Rectal smooth muscle tissue (tissue), 1 donor: ENCODE data around the gene MAGEA9.
"Not testable (repeated sequence)": the region's sequence is repeated elsewhere in the genome, so short reads cannot be mapped to it uniquely, and the experiment has no call there.

ENCODE experiments used
- H3K27ac ChIP-seq: one replicate; pipeline ENCODE4 v1.7.0; 2013; ENCODE audit warnings: low read depth, low read length, inconsistent platforms
- H3K27me3 ChIP-seq: one replicate; pipeline ENCODE4 v1.7.0; 2013; ENCODE audit warnings: low read length; ENCODE audit not compliant: control insufficient read depth, insufficient read depth
- H3K36me3 ChIP-seq: one replicate; pipeline ENCODE4 v1.7.0; 2013; ENCODE audit warnings: low read length; ENCODE audit not compliant: control insufficient read depth, insufficient read depth
- H3K4me1 ChIP-seq: one replicate; pipeline ENCODE4 v1.7.0; 2013; ENCODE audit warnings: low read length; ENCODE audit not compliant: control insufficient read depth, insufficient read depth
- H3K4me3 ChIP-seq: one replicate; pipeline ENCODE4 v1.7.0; 2013; ENCODE audit warnings: low read length
- H3K9ac ChIP-seq: one replicate; pipeline ENCODE4 v1.7.0; 2013; ENCODE audit warnings: low read length

MAGEA9 gene

GRCh38 chrX:149773026-149773425 lies 8.7 kb upstream of the MAGEA9 start:
- not testable (repeated sequence) for H3K4me3 ChIP-seq, H3K36me3 ChIP-seq, H3K9ac ChIP-seq, H3K4me1 ChIP-seq, H3K27ac ChIP-seq, H3K27me3 ChIP-seq

- H3K27me3 ChIP-seq, H3K9ac ChIP-seq, H3K36me3 ChIP-seq, H3K4me3 ChIP-seq, H3K4me1 ChIP-seq, H3K27ac ChIP-seq: not testable (repeated sequence)
Measured at GRCh38 chrX:149773768-149774167, 8.0 kb upstream of the MAGEA9 start, which contains the start of gene HSFX1. TSS of gene HSFX1 (plus strand) at chrX:149774068. CDS start at chrX:149774682, 614 bp downstream.

DNA sequence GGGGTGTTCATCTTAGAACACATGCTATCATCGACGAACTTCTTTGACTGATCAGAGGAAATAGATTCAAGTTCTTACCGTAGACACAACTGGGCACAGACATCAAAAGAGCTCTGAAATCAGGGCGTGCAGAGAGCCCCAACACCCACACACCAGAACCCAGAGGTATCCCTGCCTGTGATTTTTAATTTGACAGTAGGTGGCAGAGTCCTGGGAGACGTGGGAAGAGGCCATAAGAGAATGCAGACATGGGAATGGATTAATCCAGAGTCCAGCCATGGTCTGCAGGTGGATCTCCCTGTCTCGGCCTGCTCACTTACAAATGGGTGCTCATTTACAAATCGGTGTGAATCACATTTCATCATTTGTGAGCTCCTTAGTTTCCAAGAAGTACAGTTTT lies 3.7 kb upstream of the MAGEA9 start:
- H3K27ac ChIP-seq, H3K9ac ChIP-seq, H3K27me3 ChIP-seq, H3K4me3 ChIP-seq, H3K4me1 ChIP-seq, H3K36me3 ChIP-seq: not testable (repeated sequence)

DNA sequence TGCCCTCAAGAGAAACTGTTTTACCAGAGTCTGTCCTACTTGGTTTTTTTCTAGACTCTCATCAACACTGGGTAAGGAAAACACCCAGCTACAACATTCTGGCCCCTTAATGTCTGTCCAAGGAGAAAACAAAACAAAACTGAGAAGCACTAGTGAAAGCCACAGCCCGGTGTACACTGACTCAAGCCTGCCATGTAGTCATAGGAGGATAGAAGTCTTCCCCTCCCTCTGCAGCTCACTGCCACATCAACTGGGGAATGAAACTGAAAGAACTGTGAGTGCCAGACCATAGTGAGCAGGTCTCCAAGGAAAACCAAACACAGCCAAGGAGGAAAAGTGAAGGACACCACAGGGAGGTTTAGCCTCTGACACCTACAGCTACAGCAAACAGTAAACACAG lies 13.8 kb downstream of the MAGEA9 start:
- H3K27me3 ChIP-seq, H3K9ac ChIP-seq, H3K27ac ChIP-seq, H3K4me1 ChIP-seq, H3K4me3 ChIP-seq, H3K36me3 ChIP-seq: not testable (repeated sequence)

GRCh38 chrX:149799095-149799714 lies 17.5 kb downstream of the MAGEA9 start:
- Histone ChIP-seq H3K27me3 (no peaks in the 10 kb centered on the region), H3K4me3 (no peak overlapping the region), H3K4me1 (no peaks in the 10 kb centered on the region), H3K36me3 (no peaks in the 10 kb centered on the region), H3K9ac (no peak overlapping the region), H3K27ac (no peak overlapping the region)

DNA sequence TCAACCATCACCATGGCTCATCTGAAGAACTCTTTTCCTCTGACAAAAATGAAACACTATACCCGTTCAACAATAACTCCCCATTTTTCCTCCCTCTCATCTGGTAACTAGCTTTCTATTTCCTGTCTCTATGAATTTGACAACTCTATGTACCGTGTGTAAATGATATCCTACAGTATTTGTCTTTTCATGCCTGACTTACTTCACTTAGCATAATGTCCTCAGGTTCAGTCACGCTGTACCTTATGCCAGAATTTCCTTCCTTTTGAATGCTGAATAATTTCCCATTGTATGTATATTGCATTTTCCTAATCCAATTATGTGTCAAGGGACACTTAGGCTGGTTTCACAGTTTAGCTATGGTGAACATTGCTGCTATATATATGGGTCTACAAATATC lies 18.2 kb downstream of the MAGEA9 start:
- Histone ChIP-seq H3K4me3 (no peak overlapping the region), H3K36me3 (no peaks in the 10 kb centered on the region), H3K4me1 (no peaks in the 10 kb centered on the region), H3K9ac (no peak overlapping the region), H3K27ac (no peak overlapping the region), H3K27me3 (no peaks in the 10 kb centered on the region)

DNA sequence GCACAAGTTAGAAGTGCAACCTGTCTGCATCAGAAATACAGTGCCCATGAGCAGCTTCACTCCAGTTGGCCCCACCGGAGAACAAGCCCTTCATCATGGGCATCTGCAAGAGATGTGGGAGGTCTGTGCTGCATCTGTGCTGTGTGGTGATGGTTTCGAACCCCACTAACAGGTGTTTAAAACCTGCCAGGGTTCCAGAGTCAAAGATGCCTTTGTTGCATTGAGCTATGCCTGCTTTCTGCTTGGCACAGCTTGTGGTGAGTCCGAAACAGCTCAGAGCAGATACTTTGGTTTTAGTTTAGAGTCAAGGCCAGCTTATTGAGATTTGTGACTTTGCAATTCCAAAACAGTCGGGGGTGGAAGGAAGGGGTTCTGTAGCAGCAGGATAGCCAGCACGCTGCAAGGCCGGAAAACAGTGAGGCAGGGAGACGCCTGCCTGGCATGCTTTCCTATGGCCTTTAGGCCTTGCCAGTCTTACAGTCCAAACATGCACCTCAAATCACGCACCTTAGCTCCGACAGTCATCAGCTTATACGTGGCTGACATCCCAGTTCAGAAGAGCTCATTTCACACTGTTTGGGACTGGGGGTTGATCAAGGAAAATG lies 21.8 kb downstream of the MAGEA9 start:
- Histone ChIP-seq H3K4me3 (no peak overlapping the region), H3K36me3 (no peaks in the 10 kb centered on the region), H3K9ac (no peak overlapping the region), H3K27ac (no peak overlapping the region), H3K4me1 (no peaks in the 10 kb centered on the region), H3K27me3 (no peaks in the 10 kb centered on the region)

GRCh38 chrX:149804102-149804501 lies 22.4 kb downstream of the MAGEA9 start:
- no peaks in the 10 kb centered on the region for H3K27me3 ChIP-seq
- no peaks in the 10 kb centered on the region for H3K36me3 ChIP-seq
- no peaks in the 10 kb centered on the region for H3K4me1 ChIP-seq
- no peak overlapping the region for H3K4me3 ChIP-seq
- no peak overlapping the region for H3K27ac ChIP-seq
- no peak overlapping the region for H3K9ac ChIP-seq

- Histone ChIP-seq H3K36me3 (no peaks in the 10 kb centered on the region), H3K4me1 (no peaks in the 10 kb centered on the region), H3K27me3 (no peaks in the 10 kb centered on the region), H3K27ac (no peak overlapping the region), H3K9ac (no peak overlapping the region), H3K4me3 (no peak overlapping the region)
Measured at GRCh38 chrX:149807747-149808458, 26.2 kb downstream of the MAGEA9 start.

GRCh38 chrX:149818652-149819051 lies 36.9 kb downstream of the MAGEA9 start:
- Histone ChIP-seq H3K27me3 (no peaks in the 10 kb centered on the region), H3K9ac (no peak overlapping the region), H3K4me3 (no peak overlapping the region), H3K36me3 (no peaks in the 10 kb centered on the region), H3K27ac (no peak overlapping the region), H3K4me1 (no peaks in the 10 kb centered on the region)

GRCh38 chrX:149819371-149819770 lies 37.6 kb downstream of the MAGEA9 start:
- Histone ChIP-seq H3K36me3 (no peaks in the 10 kb centered on the region), H3K4me1 (no peaks in the 10 kb centered on the region), H3K4me3 (no peak overlapping the region), H3K27me3 (no peaks in the 10 kb centered on the region), H3K27ac (no peak overlapping the region), H3K9ac (no peak overlapping the region)

GRCh38 chrX:149825424-149825823 lies 43.7 kb downstream of the MAGEA9 start:
- H3K36me3 ChIP-seq, result no peaks in the 10 kb centered on the region
- H3K4me1 ChIP-seq, result no peaks in the 10 kb centered on the region
- no peak overlapping the region for H3K4me3 ChIP-seq
- no peak overlapping the region for H3K27ac ChIP-seq
- H3K9ac ChIP-seq, result no peak overlapping the region
- no peaks in the 10 kb centered on the region for H3K27me3 ChIP-seq

DNA sequence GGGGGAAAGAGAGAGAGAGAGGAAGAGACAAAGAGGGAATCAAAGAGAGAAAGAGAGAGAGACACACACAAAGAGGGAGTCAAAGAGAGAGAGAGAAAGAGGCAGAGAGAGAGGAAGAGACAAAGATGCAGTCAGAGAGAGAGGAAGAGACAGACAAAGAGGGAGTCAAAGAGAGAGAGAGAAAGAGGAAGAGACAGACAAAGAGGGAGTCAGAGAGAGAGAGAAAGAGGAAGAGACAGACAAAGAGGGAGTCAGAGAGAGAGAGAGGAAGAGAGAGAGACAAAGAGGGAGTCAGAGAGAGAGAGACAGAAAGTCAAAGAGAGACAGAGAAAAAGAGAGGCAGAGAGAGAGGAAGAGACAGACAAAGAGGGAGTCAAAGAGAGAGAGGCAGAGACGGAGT lies 45.5 kb downstream of the MAGEA9 start:
- Histone ChIP-seq H3K4me1 (no peaks in the 10 kb centered on the region), H3K27me3 (no peaks in the 10 kb centered on the region), H3K4me3 (no peak overlapping the region), H3K27ac (no peak overlapping the region), H3K36me3 (no peaks in the 10 kb centered on the region), H3K9ac (no peak overlapping the region)
